Activated B cell treated with CpG ODN at 0.5 μM for 24 hours (primary cell): Measurements from ENCODE around the gene KRT4. TPM values are rescaled to one million over a fixed set of nuclear protein-coding genes. Genes with fewer than 3 reads are reported as not detected.

Experiments
- ATAC-seq: fragments of 200-7000 bp; cut with Tn5 transposase; one replicate; pipeline ENCODE4 v1.10.0; 2021; ENCODE audit warnings: low read depth, mild to moderate bottlenecking, moderate library complexity
- CTCF ChIA-PET: fragments of 350-600 bp; sonication (Branson Sonifier 250); formaldehyde crosslinking; loops from one replicate; lab custom pipeline; 2021; ENCODE audit warnings: antibody characterized with exemption; lab: Charles Lee
- POLR2A ChIA-PET: fragments of 350-600 bp; sonication (Branson Sonifier 250); formaldehyde crosslinking; loops from one replicate; lab custom pipeline; 2021; ENCODE audit warnings: antibody characterized with exemption; lab: Charles Lee
- DNase-seq: peaks from one replicate; pipeline ENCODE4 v3.0.0; 2022
- H3K27ac Mint-ChIP-seq: one replicate; pipeline ENCODE4 v1.8.0; 2020; ENCODE audit warnings: mixed read lengths
- H3K27me3 Mint-ChIP-seq: one replicate; pipeline ENCODE4 v1.8.0; 2021; ENCODE audit warnings: mixed read lengths
- H3K36me3 Mint-ChIP-seq: one replicate; pipeline ENCODE4 v1.8.0; 2021; ENCODE audit warnings: low read depth, mixed read lengths
- H3K4me1 Mint-ChIP-seq: one replicate; pipeline ENCODE4 v1.8.0; 2021; ENCODE audit warnings: mixed read lengths
- H3K4me3 Mint-ChIP-seq: one replicate; pipeline ENCODE4 v1.8.0; 2020; ENCODE audit warnings: mild to moderate bottlenecking, mixed read lengths
- H3K9me3 Mint-ChIP-seq: one replicate; pipeline ENCODE4 v1.8.0; 2020; ENCODE audit warnings: mixed read lengths
- CTCF ChIP-seq: fragments of 200-600 bp; IDR thresholded peaks from one replicate; pipeline ENCODE4 v1.8.0; 2022; ENCODE audit warnings: antibody characterized with exemption, mild to moderate bottlenecking
- intact Hi-C: fragments of 100-400 bp; cut with micrococcal nuclease; formaldehyde crosslinking; loops from one replicate; pipeline ENCODE4 v1.15.1; 2024
- total RNA-seq: library from RNA; stranded (reverse); gene quantifications from 2 replicates; pipeline ENCODE4 v1.2.3, GENCODE V29; 2022

The KRT4 gene
- total RNA-seq, 1 donor from 2014 or later: not detected

- H3K27ac Mint-ChIP-seq: no peak overlapping the region
- ChIA-PET CTCF (no interaction called here), POLR2A (no interaction called here)
- TF ChIP-seq CTCF: no peak
- DNase-seq (no peak), ATAC-seq (no peak)
- intact Hi-C loops: no loop called here
- no peaks in the 10 kb centered on the region for H3K36me3 Mint-ChIP-seq
- H3K27me3 Mint-ChIP-seq: peaks cover 15% of the 10 kb centered on the region
- H3K4me1 Mint-ChIP-seq: no peaks in the 10 kb centered on the region
- H3K9me3 Mint-ChIP-seq: no peaks in the 10 kb centered on the region
- no peak overlapping the region for H3K4me3 Mint-ChIP-seq
These were observed 10.0 kb upstream of the KRT4 start for GRCh38 chr12:52823761-52824450.

GRCh38 chr12:52822771-52823510 is 9.0 kb upstream of the KRT4 start:
- CTCF ChIA-PET: no interaction called here
- intact Hi-C loops: no loop called here
- TF ChIP-seq CTCF: no peak
- Mint-ChIP-seq H3K36me3 (no peaks in the 10 kb centered on the region), H3K9me3 (no peaks in the 10 kb centered on the region), H3K27me3 (peaks cover 21% of the 10 kb centered on the region), H3K27ac (no peak overlapping the region), H3K4me3 (no peak overlapping the region), H3K4me1 (no peaks in the 10 kb centered on the region)
- DNase-seq (no peak), ATAC-seq (no peak)
- POLR2A ChIA-PET: no interaction called here

GRCh38 chr12:52821826-52822660 is 8.1 kb upstream of the KRT4 start:
- H3K9me3 Mint-ChIP-seq: no peaks in the 10 kb centered on the region
- no peak for ATAC-seq
- no peak overlapping the region for H3K4me3 Mint-ChIP-seq
- no peak for DNase-seq
- H3K36me3 Mint-ChIP-seq: no peaks in the 10 kb centered on the region
- ChIA-PET POLR2A (no interaction called here), CTCF (no interaction called here)
- no peaks in the 10 kb centered on the region for H3K4me1 Mint-ChIP-seq
- peaks cover 29% of the 10 kb centered on the region for H3K27me3 Mint-ChIP-seq
- no peak overlapping the region for H3K27ac Mint-ChIP-seq
- no peak for TF ChIP-seq CTCF
- intact Hi-C loops: no loop called here

GRCh38 chr12:52821071-52821730 is 7.3 kb upstream of the KRT4 start:
- CTCF ChIA-PET: interaction anchor here (0.7 kb wide), 1 partner anchor 12 kb away, joined by 3 read pairs; no protein-coding TSS in a partner anchor
- no peak for ATAC-seq
- POLR2A ChIA-PET: no interaction called here

More at GRCh38 chr12:52821071-52821730, 7.3 kb upstream of the KRT4 start:
- intact Hi-C loops: no loop called here
- Mint-ChIP-seq H3K27me3 (peaks cover 26% of the 10 kb centered on the region), H3K4me3 (no peak overlapping the region), H3K36me3 (no peaks in the 10 kb centered on the region), H3K4me1 (no peaks in the 10 kb centered on the region), H3K27ac (no peak overlapping the region), H3K9me3 (no peaks in the 10 kb centered on the region)
- no peak for TF ChIP-seq CTCF
- DNase-seq: no peak
